T-helper 2 cell treated with Interferon-gamma antibody and Interleukin-4, amounts not matched to agents 100 ng/mL and 5 ng/mL, for 36 hours (primary cell): Measurements from ENCODE around the gene DYSF. TPM values are rescaled to one million over a fixed set of nuclear protein-coding genes. Genes with fewer than 3 reads are reported as not detected.

Experiments used
- intact Hi-C: fragments of 100-400 bp; cut with micrococcal nuclease; formaldehyde crosslinking; loops from one replicate; pipeline ENCODE4 v1.15.1; 2023
- total RNA-seq: library from RNA; stranded (reverse); gene quantifications from 2 replicates; pipeline ENCODE4 v1.2.3, GENCODE V29; 2022

DYSF gene
- total RNA-seq, 1 donor from 2014 or later = not detected

- intact Hi-C loops = no loop called here
Observed at GRCh38 chr2:71599646-71600236, 146.4 kb downstream of the DYSF start.

DNA sequence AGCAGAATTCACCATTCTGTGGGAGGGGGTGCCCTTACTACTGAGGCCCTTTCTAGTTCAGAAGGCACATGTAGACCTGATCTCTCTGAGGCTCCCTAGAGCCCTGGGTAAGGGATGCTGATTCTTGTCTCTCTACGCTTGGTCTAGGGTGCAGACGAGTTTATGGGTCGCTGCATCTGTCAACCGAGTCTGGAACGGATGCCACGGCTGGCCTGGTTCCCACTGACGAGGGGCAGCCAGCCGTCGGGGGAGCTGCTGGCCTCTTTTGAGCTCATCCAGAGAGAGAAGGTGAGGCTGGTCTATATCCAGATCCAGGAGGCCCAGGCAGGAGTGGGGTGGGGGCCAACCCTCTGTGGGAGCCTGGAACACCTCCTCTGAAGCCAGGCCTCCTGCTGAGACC lies 147.2 kb downstream of the DYSF start:
- intact Hi-C loops = no loop called here

DNA sequence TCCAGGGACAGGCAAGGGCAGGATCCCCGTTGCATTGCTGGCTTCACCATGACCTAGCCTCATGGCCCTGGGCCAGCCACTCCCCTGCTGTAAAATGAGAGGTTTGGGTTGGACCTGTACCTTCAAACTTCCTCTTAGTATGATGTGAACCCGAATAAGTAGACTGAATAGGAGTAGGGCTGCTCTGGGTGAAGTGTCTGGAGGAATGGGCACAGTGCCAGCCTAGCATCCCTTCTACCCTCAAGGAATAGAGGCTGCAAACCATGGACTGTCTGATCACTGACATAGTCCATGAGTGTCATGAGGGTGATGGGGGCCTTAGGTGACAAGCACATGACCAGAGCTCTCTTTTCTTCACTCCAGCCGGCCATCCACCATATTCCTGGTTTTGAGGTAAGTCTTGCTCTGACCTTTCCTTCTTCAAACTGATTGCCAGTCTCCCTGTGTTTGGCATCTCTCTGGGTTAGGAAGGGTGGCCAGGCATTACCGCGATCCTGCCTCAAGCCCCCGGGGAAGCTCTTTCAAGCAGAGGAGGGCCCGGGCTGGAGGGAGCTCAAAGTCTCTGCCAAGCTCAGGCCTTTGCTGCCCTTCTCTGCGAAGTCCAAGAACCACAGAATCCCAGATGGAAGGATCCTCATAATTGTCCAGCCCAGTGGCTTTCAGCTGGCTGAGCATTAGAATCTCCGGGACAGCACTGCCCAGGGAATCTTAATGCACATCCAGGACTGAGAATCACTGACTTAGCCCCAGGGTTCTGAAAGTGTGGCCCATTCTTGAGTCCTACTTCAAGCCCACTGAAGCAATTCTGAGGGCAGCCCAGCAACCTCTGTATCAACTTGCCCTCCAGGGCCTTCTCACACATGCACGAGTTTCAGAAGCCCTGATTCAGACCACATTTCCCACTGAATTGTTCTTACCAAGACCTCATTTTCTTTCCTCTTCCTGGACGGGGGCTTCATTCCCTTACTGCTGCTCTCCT lies 148.1 kb downstream of the DYSF start:
- intact Hi-C loops = no loop called here

GRCh38 chr2:71602115-71602495 lies 148.7 kb downstream of the DYSF start:
- intact Hi-C loops = no loop called here

DNA sequence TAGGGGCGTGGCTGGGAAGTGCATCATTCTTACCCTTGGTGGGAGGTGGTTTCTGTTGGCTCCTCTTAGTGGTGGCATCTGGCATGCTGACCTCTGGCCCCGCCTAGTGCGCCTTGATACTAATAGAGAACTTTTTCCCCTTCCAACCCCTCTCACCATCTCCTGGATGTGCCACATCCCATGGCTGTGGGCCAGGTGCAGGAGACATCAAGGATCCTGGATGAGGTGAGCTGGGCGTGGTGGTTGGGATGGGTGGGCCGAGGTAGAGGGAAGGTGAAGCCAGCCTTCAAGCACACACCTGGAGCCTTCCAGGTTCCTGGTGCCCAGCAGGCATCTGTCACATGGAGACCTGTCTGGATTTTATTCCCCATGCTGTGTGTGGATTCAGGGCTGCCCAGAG lies 149.2 kb downstream of the DYSF start:
- intact Hi-C loops = no loop called here

GRCh38 chr2:71603311-71603811 lies 150.0 kb downstream of the DYSF start:
- intact Hi-C loops = no loop called here

DNA sequence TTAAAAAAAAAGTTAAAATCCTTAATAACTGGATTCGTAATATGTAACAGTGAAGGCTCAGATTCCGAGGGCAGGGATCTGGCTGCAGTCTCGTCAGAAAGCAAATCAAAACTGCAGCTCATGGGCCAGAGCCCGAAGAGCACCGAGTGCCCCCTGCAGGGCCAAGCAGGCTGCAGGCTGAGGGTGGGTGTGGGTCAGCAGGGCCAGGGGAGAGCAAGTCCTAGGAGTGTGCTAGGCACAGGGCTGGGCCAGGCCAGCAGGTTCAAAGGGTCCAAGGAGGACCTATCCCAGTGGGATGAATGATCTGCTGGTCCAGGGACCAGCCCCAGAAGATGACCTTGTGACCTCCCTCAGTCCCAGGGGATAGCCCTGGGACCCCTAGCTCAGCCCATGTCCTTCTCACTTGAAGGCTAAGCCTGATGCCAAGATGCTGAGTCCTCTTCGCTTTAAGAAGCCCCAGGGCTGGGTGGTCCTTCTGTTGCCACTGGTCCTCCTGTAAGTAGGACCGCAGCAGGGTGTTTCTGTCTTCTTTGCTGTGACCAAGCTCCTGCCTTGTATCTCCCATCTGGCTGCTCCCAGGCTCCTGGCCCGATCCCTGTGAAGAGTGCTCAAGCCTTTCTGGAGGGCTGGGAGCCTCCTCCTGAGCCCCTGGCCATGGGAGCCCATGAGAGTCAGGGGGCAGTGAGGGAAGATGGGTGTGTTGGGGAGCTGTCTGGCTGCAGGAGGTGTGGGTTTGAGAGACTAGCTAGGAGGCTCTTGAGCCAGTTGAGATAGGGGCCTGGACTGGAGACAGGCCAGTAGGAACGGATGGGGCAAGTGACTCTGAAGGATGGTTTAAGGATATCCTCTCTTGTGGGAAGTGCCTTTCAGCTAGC lies 150.7 kb downstream of the DYSF start:
- intact Hi-C loops = no loop called here

- intact Hi-C loops = no loop called here
Observed at GRCh38 chr2:71604726-71605120, 151.4 kb downstream of the DYSF start.

- intact Hi-C loops = no loop called here
Observed at GRCh38 chr2:71605173-71605641, 151.8 kb downstream of the DYSF start.

DNA sequence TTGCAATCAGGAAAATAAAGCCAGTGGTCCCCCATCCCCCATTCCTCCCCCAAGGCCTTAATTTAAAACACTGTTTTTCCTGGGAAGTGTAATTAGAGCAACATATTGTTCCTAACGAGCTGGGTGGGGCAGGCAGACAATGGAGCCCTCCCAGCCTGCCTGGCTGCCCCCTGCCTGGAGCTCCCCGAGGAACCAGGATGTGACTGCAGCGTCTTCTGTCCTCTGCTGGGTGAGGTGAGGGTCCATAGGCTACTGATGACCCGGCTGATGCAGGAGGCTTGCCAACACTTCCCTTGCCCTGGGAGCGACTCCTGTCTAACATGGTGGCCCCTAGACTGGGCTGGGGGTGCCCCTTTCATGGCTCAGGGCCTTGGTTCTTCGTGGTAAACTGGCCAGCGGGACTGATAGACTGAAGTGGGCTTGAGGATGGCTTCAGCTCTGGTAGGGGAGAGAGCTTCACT lies 152.4 kb downstream of the DYSF start:
- intact Hi-C loops = no loop called here

DNA sequence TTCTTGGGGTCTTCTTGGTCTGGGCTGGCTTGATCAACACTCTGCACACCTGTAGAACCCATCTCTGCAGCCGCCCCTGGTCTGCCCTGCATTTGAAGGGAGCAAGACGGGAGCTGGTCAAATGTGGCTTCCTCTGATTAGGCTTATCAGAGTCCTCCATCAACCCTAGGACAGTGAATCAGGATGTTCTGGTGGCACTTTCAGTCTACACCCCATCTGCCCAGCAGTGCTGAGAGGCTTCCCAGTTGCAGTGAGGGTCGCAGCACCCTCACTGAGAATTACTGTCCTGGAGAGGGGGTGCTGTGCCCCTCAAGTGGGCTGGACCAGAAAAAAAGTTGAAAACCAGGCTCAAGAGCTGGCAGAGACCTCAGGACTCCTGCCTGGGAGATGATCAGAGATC lies 152.9 kb downstream of the DYSF start:
- intact Hi-C loops = no loop called here

GRCh38 chr2:71607151-71607889 lies 154.0 kb downstream of the DYSF start:
- intact Hi-C loops = no loop called here

- intact Hi-C loops = no loop called here
Observed at GRCh38 chr2:71608034-71608433, 154.7 kb downstream of the DYSF start.

GRCh38 chr2:71608441-71608840 lies 155.1 kb downstream of the DYSF start:
- intact Hi-C loops = no loop called here

- intact Hi-C loops = no loop called here
Observed at GRCh38 chr2:71609029-71609428, 155.7 kb downstream of the DYSF start.

DNA sequence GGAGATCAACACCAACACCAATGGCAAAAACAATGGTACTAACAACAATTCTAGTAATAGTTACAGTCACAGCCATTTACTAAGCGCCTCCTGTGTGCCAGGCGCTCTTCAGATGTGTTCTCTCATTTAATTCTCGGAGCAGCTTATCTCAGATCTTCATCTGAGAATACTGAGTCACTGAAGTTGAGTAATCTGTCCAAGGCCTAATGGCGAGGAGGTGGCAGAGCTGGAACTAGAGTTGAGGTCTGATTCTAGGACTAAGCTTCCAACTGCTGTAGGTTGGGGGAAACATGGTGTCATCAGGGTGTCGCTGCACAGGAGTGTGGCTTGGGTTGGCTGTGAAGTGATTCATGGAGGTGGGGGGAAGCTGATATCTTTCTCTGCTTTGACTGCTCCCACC lies 156.1 kb downstream of the DYSF start:
- intact Hi-C loops = no loop called here

GRCh38 chr2:71609958-71610357 lies 156.6 kb downstream of the DYSF start:
- intact Hi-C loops = no loop called here

GRCh38 chr2:71610671-71611070 lies 157.3 kb downstream of the DYSF start:
- intact Hi-C loops = no loop called here

DNA sequence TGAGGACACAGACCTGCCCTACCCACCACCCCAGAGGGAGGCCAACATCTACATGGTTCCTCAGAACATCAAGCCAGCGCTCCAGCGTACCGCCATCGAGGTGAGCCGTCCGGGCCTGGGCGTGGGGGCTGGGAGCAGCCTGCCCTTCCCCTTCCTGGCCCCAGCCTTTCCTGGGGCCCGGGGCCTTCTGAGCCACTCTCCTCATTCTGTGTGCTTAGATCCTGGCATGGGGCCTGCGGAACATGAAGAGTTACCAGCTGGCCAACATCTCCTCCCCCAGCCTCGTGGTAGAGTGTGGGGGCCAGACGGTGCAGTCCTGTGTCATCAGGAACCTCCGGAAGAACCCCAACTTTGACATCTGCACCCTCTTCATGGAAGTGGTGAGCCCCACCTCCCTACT lies 157.9 kb downstream of the DYSF start:
- intact Hi-C loops = no loop called here

DNA sequence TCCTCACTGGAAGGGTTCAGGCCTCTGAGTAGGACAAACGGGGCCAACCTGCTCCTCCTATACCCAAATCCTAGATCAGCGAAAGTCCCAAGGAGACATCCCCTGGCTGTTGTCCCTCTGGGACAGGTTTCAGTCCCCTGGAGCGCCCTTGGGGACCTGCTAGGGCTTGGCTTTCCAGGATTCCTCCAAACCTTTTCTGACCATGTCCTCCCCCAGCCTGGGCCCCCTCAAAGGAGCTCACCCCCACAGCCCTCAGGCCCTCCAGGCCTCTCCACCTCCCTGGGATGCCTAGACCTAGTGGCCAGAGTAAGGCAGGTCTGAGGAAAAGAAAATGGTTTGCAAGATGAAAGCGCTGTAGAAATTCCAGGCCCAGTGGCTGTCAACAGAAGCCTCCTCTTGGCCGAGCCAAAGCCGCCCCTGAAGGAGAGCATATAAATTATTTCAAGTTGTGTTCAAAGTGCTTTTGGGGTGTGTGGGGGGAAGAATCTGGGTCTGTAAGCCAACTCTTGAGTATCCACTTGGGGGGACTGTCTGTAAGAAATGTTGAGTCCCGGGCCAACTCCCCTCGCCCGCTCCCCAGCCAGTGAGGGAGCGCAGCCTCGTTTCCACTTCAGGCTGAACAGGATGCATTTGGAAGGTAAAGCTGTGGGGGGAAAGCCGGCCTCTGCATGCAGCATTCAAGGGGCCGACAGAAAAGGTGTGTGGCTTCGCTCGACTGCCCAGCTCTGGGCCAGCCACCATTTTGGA lies 158.6 kb downstream of the DYSF start:
- intact Hi-C loops = no loop called here
